ENCODE results near the gene NOTCH4.

NOTCH4 gene

GRCh38 chr6:32166411-32167061 is 57.3 kb downstream of the NOTCH4 start:
- H3K36me3 ChIP-seq (ENCODE audit: insufficient read depth, low read length): peaks cover 17% of the 10 kb centered on the region; the same call in 1 of the 2 replicates
- H3K4me2 ChIP-seq (ENCODE audit: low read depth, low read length, poor library complexity, severe bottlenecking): no peak overlapping the region
- no peak overlapping the region for H3K9ac ChIP-seq (ENCODE audit: low read depth, low read length, poor library complexity, severe bottlenecking)
- H3K4me3 ChIP-seq (ENCODE audit: low read length, poor library complexity, severe bottlenecking): no peak overlapping the region
- H3F3A ChIP-seq (ENCODE audit: low read depth): no peaks in the 10 kb centered on the region
- no peak overlapping the region for H2AFZ ChIP-seq (ENCODE audit: low read length)
- no peaks in the 10 kb centered on the region for H3K27me3 ChIP-seq (ENCODE audit: insufficient read depth, low read length, poor library complexity, severe bottlenecking)
- no peaks in the 10 kb centered on the region for H3K9me2 ChIP-seq (replicated peaks; ENCODE audit: low read depth, low read length)
- H4K20me1 ChIP-seq (ENCODE audit: insufficient read depth, low read length, poor library complexity, severe bottlenecking): no peaks in the 10 kb centered on the region
- no peaks in the 10 kb centered on the region for H3K9me3 ChIP-seq (ENCODE audit: insufficient read depth, low read depth, low read length)
- no peaks in the 10 kb centered on the region for H3K4me1 ChIP-seq (ENCODE audit: insufficient read depth, low read length, poor library complexity, severe bottlenecking)
- TF ChIP-seq EZH2phosphoT487 (IDR thresholded peaks at IDR 0.05; ENCODE audit: borderline replicate concordance) (no peak), CTCF (conservative IDR thresholded peaks at IDR 0.05; ENCODE audit: low read length) (no peak)
- H3K79me2 ChIP-seq (ENCODE audit: insufficient read depth, low read length): no peaks in the 10 kb centered on the region

GRCh38 chr6:32164295-32164694 is 59.6 kb downstream of the NOTCH4 start, which contains the start of gene EGFL8:
EGFL8 (plus strand) TSS chr6:32164595; CDS start chr6:32166166, 1,571 bp downstream.
- no peaks in the 10 kb centered on the region for H3K4me1 ChIP-seq (ENCODE audit: insufficient read depth, low read length, poor library complexity, severe bottlenecking)
- H3F3A ChIP-seq (ENCODE audit: low read depth): no peaks in the 10 kb centered on the region
- H3K9me3 ChIP-seq (ENCODE audit: insufficient read depth, low read depth, low read length): no peaks in the 10 kb centered on the region
- no peak within 1 kb of the TSS for H3K4me2 ChIP-seq (ENCODE audit: low read depth, low read length, poor library complexity, severe bottlenecking)
- H3K36me3 ChIP-seq (ENCODE audit: insufficient read depth, low read length): peaks cover 17% of the 10 kb centered on the region; the same call in 1 of the 2 replicates
- no peak for TF ChIP-seq CTCF (conservative IDR thresholded peaks at IDR 0.05; ENCODE audit: low read length)
- TF ChIP-seq EZH2phosphoT487 (IDR thresholded peaks at IDR 0.05; ENCODE audit: borderline replicate concordance): no peak
- H3K9ac ChIP-seq (ENCODE audit: low read depth, low read length, poor library complexity, severe bottlenecking): no peak within 1 kb of the TSS
- H3K9me2 ChIP-seq (replicated peaks; ENCODE audit: low read depth, low read length): no peaks in the 10 kb centered on the region
- no peaks in the 10 kb centered on the region for H3K27me3 ChIP-seq (ENCODE audit: insufficient read depth, low read length, poor library complexity, severe bottlenecking)
- H3K4me3 ChIP-seq (ENCODE audit: low read length, poor library complexity, severe bottlenecking): no peak within 1 kb of the TSS
- no peaks in the 10 kb centered on the region for H3K79me2 ChIP-seq (ENCODE audit: insufficient read depth, low read length)
- no peak within 1 kb of the TSS for H2AFZ ChIP-seq (ENCODE audit: low read length)
- no peaks in the 10 kb centered on the region for H4K20me1 ChIP-seq (ENCODE audit: insufficient read depth, low read length, poor library complexity, severe bottlenecking)

- Histone ChIP-seq H2AFZ (ENCODE audit: low read length) (no peak overlapping the region), H4K20me1 (ENCODE audit: insufficient read depth, low read length, poor library complexity, severe bottlenecking) (no peaks in the 10 kb centered on the region), H3K79me2 (ENCODE audit: insufficient read depth, low read length) (no peaks in the 10 kb centered on the region), H3K4me3 (ENCODE audit: low read length, poor library complexity, severe bottlenecking) (no peak overlapping the region), H3K9me2 (replicated peaks; ENCODE audit: low read depth, low read length) (no peaks in the 10 kb centered on the region), H3K4me1 (ENCODE audit: insufficient read depth, low read length, poor library complexity, severe bottlenecking) (no peaks in the 10 kb centered on the region), H3K36me3 (ENCODE audit: insufficient read depth, low read length) (peaks cover 14% of the 10 kb centered on the region; the same call in 1 of the 2 replicates), H3K9me3 (ENCODE audit: insufficient read depth, low read depth, low read length) (no peaks in the 10 kb centered on the region), H3K27me3 (ENCODE audit: insufficient read depth, low read length, poor library complexity, severe bottlenecking) (no peaks in the 10 kb centered on the region), H3K4me2 (ENCODE audit: low read depth, low read length, poor library complexity, severe bottlenecking) (no peak overlapping the region), H3F3A (ENCODE audit: low read depth) (no peaks in the 10 kb centered on the region), H3K9ac (ENCODE audit: low read depth, low read length, poor library complexity, severe bottlenecking) (no peak overlapping the region)
- TF ChIP-seq CTCF (conservative IDR thresholded peaks at IDR 0.05; ENCODE audit: low read length) (no peak), EZH2phosphoT487 (IDR thresholded peaks at IDR 0.05; ENCODE audit: borderline replicate concordance) (no peak)
Observed at GRCh38 chr6:32163559-32164258, 60.2 kb downstream of the NOTCH4 start.
